Activated naive CD8-positive, alpha-beta T cell treated with anti-CD3 and anti-CD28 coated beads, Interleukin-2, amount 10 ng/mL, durations not matched to agents 7 days and 5 days (primary cell): ENCODE data around the gene CXXC5. TPM values are rescaled to one million over a fixed set of nuclear protein-coding genes. Genes with fewer than 3 reads are reported as not detected.
A peak's percentile ranks its signal among the peaks of the same experiment; 100 is the strongest.

Source experiments
- ATAC-seq: fragments of 150-1000 bp; cut with Tn5 transposase; one replicate; pipeline ENCODE4 v1.10.0; 2021; ENCODE audit warnings: low read depth, moderate library complexity
- POLR2A ChIA-PET: fragments of 350-600 bp; sonication (Branson Sonifier 250); formaldehyde crosslinking; loops from one replicate; lab custom pipeline; 2021; ENCODE audit warnings: antibody characterized with exemption; lab: Charles Lee
- DNase-seq: peaks from one replicate; pipeline ENCODE4 v3.0.0; 2021
- H3K27ac Mint-ChIP-seq: one replicate; pipeline ENCODE4 v1.8.0; 2022; ENCODE audit warnings: mild to moderate bottlenecking, mixed read lengths
- H3K27me3 Mint-ChIP-seq: one replicate; pipeline ENCODE4 v1.8.0; 2022; ENCODE audit warnings: mild to moderate bottlenecking, moderate library complexity, mixed read lengths
- H3K36me3 Mint-ChIP-seq: one replicate; pipeline ENCODE4 v1.8.0; 2021; ENCODE audit warnings: mild to moderate bottlenecking, mixed read lengths
- H3K4me1 Mint-ChIP-seq: one replicate; pipeline ENCODE4 v1.8.0; 2021; ENCODE audit warnings: mixed read lengths
- H3K4me3 Mint-ChIP-seq: one replicate; pipeline ENCODE4 v1.8.0; 2022; ENCODE audit warnings: mild to moderate bottlenecking, moderate library complexity, mixed read lengths
- H3K9me3 Mint-ChIP-seq: one replicate; pipeline ENCODE4 v1.8.0; 2021; ENCODE audit warnings: mixed read lengths
- total RNA-seq, 2 experiments: library from RNA; stranded (reverse); gene quantifications; one replicate each; pipeline ENCODE4 v1.2.3, GENCODE V29; 2021

Gene CXXC5
- total RNA-seq, 2 experiments from 2014 or later, result 3.5 to 4.6 TPM

DNA sequence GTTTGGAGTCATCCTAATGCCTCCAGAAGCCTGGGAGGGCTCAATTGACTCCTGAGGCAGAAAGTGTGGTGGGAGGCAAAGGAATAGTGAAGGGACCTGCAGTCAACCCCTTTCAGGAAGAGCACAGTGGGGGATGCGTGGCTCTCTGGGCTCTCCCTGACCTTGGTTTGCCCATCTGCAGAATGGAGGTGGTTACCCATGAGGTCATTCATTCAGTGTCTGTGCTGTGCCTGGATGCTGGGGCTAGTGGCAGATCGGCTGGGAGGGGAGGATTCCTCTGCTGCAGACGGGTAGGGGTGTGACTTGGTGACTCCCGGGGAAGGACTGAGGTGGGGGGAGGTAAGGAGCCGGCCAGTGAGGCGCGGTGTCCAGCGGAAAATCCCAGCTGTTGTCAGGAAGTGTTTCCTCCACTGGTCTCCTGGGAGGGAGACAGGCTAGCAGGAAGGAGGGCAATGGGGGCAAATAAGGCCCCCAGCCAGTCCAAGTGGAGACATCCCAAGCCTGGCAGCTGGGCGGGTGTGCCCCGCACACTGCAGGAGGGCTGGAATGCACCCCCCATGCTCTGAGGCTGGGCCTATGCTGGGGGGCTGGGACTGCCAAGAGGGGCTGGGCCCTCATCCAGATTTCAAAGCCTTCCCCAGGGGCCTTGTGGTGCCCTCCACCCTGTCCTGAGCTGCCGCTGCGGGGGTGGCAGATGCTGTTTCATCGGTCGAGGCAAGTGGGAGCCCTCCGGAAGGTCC, 10.9 kb downstream of the CXXC5 start:
- Mint-ChIP-seq H3K27ac (no peak overlapping the region), H3K4me1 (peaks cover 16% of the 10 kb centered on the region), H3K9me3 (no peaks in the 10 kb centered on the region), H3K4me3 (no peak overlapping the region), H3K36me3 (no peaks in the 10 kb centered on the region), H3K27me3 (peaks cover 2% of the 10 kb centered on the region)
- DNase-seq (no peak), ATAC-seq (no peak)
- POLR2A ChIA-PET, result interaction anchor here (1.5 to 2.0 kb wide), 2 partner anchors 10 to 19 kb away, joined by 3 to 10 read pairs; no protein-coding TSS in a partner anchor

GRCh38 chr5:139659695-139660101, 11.5 kb downstream of the CXXC5 start:
- H3K27ac Mint-ChIP-seq, result no peak overlapping the region
- ATAC-seq (no peak), DNase-seq (no peak)
- no peaks in the 10 kb centered on the region for H3K36me3 Mint-ChIP-seq
- no peak overlapping the region for H3K4me3 Mint-ChIP-seq
- peaks cover 14% of the 10 kb centered on the region for H3K4me1 Mint-ChIP-seq
- H3K27me3 Mint-ChIP-seq, result peaks cover 2% of the 10 kb centered on the region
- POLR2A ChIA-PET, result interaction anchor here (1.5 to 2.0 kb wide), 2 partner anchors 10 to 18 kb away, joined by 3 to 10 read pairs; no protein-coding TSS in a partner anchor
- no peaks in the 10 kb centered on the region for H3K9me3 Mint-ChIP-seq

GRCh38 chr5:139660105-139660922, 12.2 kb downstream of the CXXC5 start:
- H3K36me3 Mint-ChIP-seq, result no peaks in the 10 kb centered on the region
- no peak overlapping the region for H3K4me3 Mint-ChIP-seq
- ATAC-seq (no peak), DNase-seq (no peak)
- H3K27me3 Mint-ChIP-seq, result peaks cover under 1% of the 10 kb centered on the region
- H3K4me1 Mint-ChIP-seq, result peaks cover 14% of the 10 kb centered on the region
- no peaks in the 10 kb centered on the region for H3K9me3 Mint-ChIP-seq
- POLR2A ChIA-PET, result interaction anchor here (1.5 to 2.0 kb wide), 2 partner anchors 9 to 17 kb away, joined by 3 to 10 read pairs; no protein-coding TSS in a partner anchor
- H3K27ac Mint-ChIP-seq, result no peak overlapping the region

DNA sequence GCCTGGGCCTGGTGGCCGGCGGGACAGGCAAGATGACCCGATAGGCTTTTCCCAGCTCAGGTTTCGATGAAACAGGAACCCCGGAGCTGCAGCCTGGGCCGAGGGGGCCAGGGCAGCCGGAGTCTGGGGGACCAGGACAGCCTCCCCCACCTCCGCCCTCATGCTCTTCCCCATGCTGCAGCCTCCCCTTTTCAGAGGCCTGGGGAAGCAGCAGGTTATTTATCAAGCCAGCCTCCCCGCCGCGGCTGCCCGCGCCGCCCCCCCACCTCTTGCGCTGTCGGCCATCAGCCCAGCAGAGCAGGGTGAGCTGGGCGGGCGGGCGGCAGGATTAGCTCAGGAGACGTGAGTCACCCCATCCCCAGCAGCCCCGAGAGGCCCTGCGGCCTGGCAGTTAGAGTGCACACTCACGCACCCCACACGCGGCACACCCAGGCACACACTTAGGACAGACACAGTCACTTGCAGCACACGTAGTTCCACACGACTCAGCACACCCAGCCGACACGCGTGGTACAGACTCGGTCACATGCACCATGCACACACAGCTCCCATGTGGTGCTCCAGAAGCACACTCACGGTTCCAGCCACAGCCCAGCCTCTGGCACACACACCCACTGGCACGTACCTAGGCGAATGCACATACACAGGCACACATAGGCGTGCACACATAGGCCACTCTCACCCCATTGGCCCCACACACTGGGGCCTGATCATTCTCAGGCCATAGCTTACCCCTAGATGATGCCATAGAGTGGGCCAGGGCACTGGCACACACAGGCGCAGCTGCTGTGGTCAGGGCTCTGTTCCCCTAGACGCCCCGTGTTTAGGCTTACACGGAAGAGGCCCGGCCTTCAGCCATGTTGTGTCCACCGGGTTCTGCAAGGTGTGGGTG, 13.0 kb downstream of the CXXC5 start:
- Mint-ChIP-seq H3K4me3 (no peak overlapping the region), H3K27ac (no peak overlapping the region), H3K4me1 (peaks cover 13% of the 10 kb centered on the region), H3K9me3 (no peaks in the 10 kb centered on the region), H3K36me3 (no peaks in the 10 kb centered on the region), H3K27me3 (no peaks in the 10 kb centered on the region)
- ATAC-seq (no peak), DNase-seq (no peak)
- POLR2A ChIA-PET, result no interaction called here

GRCh38 chr5:139662617-139663016, 14.5 kb downstream of the CXXC5 start:
- ATAC-seq, result no peak
- Mint-ChIP-seq H3K9me3 (no peaks in the 10 kb centered on the region), H3K4me3 (no peak overlapping the region), H3K27me3 (no peaks in the 10 kb centered on the region), H3K36me3 (no peaks in the 10 kb centered on the region), H3K4me1 (peaks cover 20% of the 10 kb centered on the region), H3K27ac (no peak overlapping the region)
- POLR2A ChIA-PET, result no interaction called here
- no peak for DNase-seq

DNA sequence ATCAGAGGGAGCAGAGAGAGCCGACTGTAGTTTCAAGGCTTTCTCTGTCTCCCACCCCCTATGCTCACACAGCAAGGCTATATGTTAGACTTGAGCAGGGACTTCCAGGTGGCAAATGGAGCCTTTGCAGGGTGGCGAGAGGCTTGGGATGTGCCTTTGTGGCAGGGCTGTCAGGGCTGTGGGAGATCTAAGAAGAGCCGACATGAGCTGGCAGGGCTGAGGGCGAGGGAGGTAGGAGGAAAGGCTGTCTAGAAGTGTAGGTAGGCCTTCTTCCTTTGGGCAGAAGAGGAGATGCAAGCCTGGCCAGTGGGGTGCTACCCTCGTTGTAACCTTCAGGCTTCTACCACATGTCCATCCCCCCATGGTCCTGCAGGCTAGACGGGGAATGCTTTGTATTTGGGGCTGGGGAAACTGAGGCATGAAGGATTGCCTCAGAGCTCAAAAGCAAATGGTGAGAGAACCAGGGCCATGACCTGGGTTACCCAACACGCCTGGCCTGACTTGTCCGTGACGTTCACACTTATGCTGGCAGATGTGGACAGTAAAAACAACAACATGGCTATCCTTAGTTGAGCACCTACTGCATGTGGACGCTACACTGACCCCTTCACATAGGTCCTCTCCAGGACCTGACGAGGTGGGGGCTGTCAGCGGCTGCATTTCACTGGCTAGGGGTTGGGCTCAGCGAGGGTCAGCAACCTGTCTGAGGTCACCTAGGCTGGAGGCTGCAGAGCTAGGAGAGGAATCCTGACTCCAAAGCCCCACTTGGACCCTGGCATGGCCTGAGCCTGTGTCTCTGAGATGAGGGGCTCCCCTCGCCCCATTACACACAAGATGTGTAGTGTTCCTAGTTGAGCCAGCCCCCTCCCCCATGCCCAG, 15.3 kb downstream of the CXXC5 start:
- Mint-ChIP-seq H3K4me1 (peaks cover 18% of the 10 kb centered on the region), H3K9me3 (no peaks in the 10 kb centered on the region), H3K27ac (no peak overlapping the region), H3K27me3 (no peaks in the 10 kb centered on the region), H3K4me3 (no peak overlapping the region), H3K36me3 (no peaks in the 10 kb centered on the region)
- DNase-seq (no peak), ATAC-seq (no peak)
- POLR2A ChIA-PET, result no interaction called here

DNA sequence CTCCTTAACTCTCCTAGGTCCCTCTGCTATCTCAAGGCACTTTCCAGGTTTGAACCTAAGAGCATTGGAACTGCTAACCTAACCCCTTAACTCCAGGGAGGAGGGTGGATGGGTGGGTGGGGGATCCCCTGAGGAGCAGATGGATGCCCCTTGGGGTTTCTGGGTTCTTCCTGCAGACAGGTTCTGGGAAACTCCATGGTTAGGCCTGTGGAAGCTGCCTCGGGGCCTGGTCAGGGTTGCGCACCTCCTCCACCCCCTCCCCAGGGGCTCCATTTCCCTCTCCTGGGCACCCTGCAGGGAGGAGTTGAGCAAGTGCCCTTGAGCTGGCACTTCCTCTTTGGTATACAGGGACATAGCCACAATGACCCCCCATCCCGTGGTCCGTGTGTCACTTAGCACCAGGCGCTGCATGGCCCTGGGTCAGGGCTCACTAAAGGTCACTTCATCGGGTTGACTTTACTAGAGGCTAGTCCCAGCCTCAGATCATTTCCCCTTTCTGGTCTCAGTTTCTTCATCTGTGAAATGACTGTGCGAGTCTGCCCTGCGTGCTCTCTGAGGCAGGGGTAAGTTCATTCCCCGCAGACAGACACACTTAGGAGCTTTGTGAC, 16.0 kb downstream of the CXXC5 start:
- no peak overlapping the region for H3K27ac Mint-ChIP-seq

DNA sequence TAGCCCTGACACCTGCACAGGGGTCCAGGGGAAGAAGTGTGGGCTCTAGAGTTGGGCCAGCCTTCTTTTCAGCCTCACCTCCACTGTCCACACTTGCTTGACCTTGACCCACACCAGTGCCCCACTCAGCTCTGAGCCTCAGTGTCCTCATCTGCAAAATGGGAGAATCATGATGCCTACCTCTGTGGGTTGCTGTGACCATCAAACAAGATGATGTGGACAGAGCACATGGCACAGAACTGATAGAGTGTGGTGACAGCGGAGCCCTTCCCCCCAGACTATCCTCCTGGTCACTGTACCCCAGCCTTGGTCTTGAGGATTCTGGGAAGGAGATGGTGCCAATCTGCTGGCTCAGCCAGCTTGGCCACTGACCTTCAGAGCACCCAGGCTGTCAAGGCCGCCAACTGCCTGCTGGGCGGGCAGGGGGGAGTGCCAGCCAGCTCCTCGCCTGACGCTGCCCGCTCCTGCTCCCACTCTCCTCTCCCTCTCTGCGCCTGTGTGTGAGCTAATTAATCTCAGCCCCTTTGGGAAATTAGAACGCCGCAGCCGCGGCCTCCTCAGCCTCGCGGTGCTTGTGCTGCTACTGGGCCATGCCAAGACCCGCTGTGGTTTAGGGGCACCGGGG, 16.7 kb downstream of the CXXC5 start:
- Mint-ChIP-seq H3K9me3 (no peaks in the 10 kb centered on the region), H3K4me3 (no peak overlapping the region), H3K4me1 (peaks cover 28% of the 10 kb centered on the region), H3K36me3 (no peaks in the 10 kb centered on the region), H3K27ac (no peak overlapping the region), H3K27me3 (no peaks in the 10 kb centered on the region)
- DNase-seq (no peak), ATAC-seq (no peak)
- POLR2A ChIA-PET, result no interaction called here

More for the DNA sequence above, 16.0 kb downstream of the CXXC5 start:
- H3K4me3 Mint-ChIP-seq, result no peak overlapping the region
- ATAC-seq (no peak), DNase-seq (no peak)
- H3K36me3 Mint-ChIP-seq, result no peaks in the 10 kb centered on the region
- peaks cover 24% of the 10 kb centered on the region for H3K4me1 Mint-ChIP-seq
- H3K27me3 Mint-ChIP-seq, result no peaks in the 10 kb centered on the region
- POLR2A ChIA-PET, result no interaction called here
- H3K9me3 Mint-ChIP-seq, result no peaks in the 10 kb centered on the region

DNA sequence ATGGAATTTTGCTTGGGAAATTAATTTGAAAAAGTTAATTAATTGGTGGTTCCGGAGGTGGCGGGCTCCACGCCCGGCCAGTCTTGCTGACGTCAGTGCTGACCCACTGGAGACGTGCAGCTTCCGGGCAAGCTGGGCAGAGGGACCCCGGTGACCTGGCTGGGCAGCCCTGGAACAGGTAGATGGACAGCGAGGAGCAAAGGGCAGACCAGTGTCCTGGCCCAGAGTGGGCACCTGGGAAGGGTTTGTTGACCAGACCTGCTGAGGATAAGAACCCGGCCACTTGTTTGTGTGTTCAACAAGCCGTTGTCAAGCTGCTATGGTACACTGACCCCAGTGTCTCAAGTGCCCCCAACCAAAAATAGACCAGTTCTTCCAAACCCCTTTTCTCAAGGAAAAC, 17.5 kb downstream of the CXXC5 start:
- POLR2A ChIA-PET, result interaction anchor here (1.3 kb wide), 1 partner anchor 27 kb away, joined by 3 read pairs; no protein-coding TSS in a partner anchor
- no peak for DNase-seq
- Mint-ChIP-seq H3K9me3 (no peaks in the 10 kb centered on the region), H3K27ac (no peak overlapping the region), H3K4me3 (no peak overlapping the region), H3K4me1 (peaks cover 35% of the 10 kb centered on the region), H3K36me3 (no peaks in the 10 kb centered on the region), H3K27me3 (no peaks in the 10 kb centered on the region)
- no peak for ATAC-seq

- no peak for DNase-seq
- ATAC-seq, result no peak
- H3K27ac Mint-ChIP-seq, result no peak overlapping the region
- H3K4me3 Mint-ChIP-seq, result peak overlapping the region; percentile 1
- no peaks in the 10 kb centered on the region for H3K9me3 Mint-ChIP-seq
- no peaks in the 10 kb centered on the region for H3K27me3 Mint-ChIP-seq
- peaks cover 36% of the 10 kb centered on the region for H3K4me1 Mint-ChIP-seq
- H3K36me3 Mint-ChIP-seq, result no peaks in the 10 kb centered on the region
- POLR2A ChIA-PET, result interaction anchor here (1.0 to 2.0 kb wide), 4 partner anchors 16 to 80 kb away, joined by 3 to 6 read pairs (median 4); partner anchors contain the start of gene CXXC5
Observed at GRCh38 chr5:139666551-139666950, 18.4 kb downstream of the CXXC5 start.

DNA sequence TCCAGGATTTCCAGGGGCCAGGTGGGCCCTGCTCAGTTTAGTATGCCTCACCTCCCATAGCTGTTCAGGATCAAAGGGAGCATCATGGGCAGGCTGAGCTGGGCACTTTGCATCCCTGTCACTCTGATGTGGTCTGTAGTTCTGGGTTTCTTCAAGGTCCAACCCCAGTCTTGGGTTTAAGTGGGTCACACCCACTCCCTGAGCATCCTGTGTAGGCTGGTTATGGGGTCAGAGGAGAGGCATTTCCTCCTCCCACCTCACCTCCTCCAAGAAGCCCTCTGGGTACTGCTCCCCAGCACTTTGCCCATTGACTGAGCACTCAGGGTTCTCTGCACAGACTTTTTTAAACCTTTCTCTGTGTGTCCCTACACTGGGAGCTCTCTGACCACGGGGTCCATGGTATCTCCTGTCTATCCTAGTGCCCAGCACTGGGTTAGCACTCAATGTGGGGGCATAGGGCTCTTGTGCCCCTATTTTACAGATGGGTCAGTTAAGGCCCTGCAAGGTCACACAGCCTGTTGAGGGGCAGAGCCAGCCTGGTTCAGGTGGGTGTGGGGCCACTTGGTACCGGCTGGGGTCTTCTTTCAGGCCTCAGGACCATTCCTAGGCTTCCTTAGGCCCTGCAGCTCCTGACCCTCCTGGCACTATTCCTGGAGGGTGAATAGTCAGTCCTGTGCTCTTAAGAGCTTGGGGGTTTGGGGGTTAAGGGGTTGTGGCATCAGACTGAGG, 19.0 kb downstream of the CXXC5 start:
- DNase-seq (no peak), ATAC-seq (peak; percentile 51)
- no peaks in the 10 kb centered on the region for H3K27me3 Mint-ChIP-seq
- H3K4me1 Mint-ChIP-seq, result peaks cover 38% of the 10 kb centered on the region
- no peaks in the 10 kb centered on the region for H3K36me3 Mint-ChIP-seq
- H3K27ac Mint-ChIP-seq, result peak overlapping the region; percentile 34
- H3K4me3 Mint-ChIP-seq, result peak overlapping the region; percentile 61
- POLR2A ChIA-PET, result interaction anchor here (0.5 to 2.0 kb wide), 6 partner anchors 17 to 79 kb away, joined by 3 to 6 read pairs (median 3); partner anchors contain the start of gene CXXC5
- H3K9me3 Mint-ChIP-seq, result no peaks in the 10 kb centered on the region
